Tibial nerve (tissue), 4 donors: ENCODE results near the gene FZD7. TPM values are rescaled to one million over a fixed set of nuclear protein-coding genes. Genes with fewer than 3 reads are reported as not detected.
A peak's percentile ranks its signal among the peaks of the same experiment; 100 is the strongest.

ENCODE experiments used
- DNase-seq, 2 donors: peaks; one replicate each; pipeline ENCODE4 v3.0.0-alpha.2; 2019; ENCODE audit warnings: low spot score in 2 of 2
- H3K27ac ChIP-seq, 4 donors: fragments of 200-600 bp; sonication (generic) in 3 of 4; one replicate each; pipeline ENCODE4 v1.5.1; 2017 to 2019; ENCODE audit warnings: mild to moderate bottlenecking in 1 of 4
- H3K27me3 ChIP-seq, 2 donors: fragments of 200-600 bp; sonication (generic) in 1 of 2; one replicate each; pipeline versions ENCODE4 v1.5.1 to v1.6.0; 2017 to 2019
- H3K36me3 ChIP-seq, 3 donors: fragments of 200-600 bp; sonication (generic); one replicate each; pipeline ENCODE4 v1.5.1; 2018 to 2019
- H3K4me1 ChIP-seq, 4 donors: fragments of 200-600 bp; sonication (generic) in 3 of 4; one replicate each; pipeline ENCODE4 v1.5.1; 2017 to 2019
- H3K4me3 ChIP-seq, 4 donors: fragments of 200-600 bp; sonication (generic) in 3 of 4; one replicate each; pipeline ENCODE4 v1.5.1; 2017 to 2019; ENCODE audit warnings: mild to moderate bottlenecking in 1 of 4, moderate library complexity in 1 of 4
- H3K9me3 ChIP-seq, 4 donors: fragments of 200-600 bp; sonication (generic) in 3 of 4; one replicate each; pipeline ENCODE4 v1.5.1; 2017 to 2019
- EP300 ChIP-seq, 2 donors: sonication (generic); formaldehyde crosslinking; IDR thresholded peaks; one replicate each; pipeline ENCODE4 v1.6.1; 2017; ENCODE audit warnings: antibody characterized with exemption in 2 of 2, mild to moderate bottlenecking in 1 of 2
- POLR2A ChIP-seq, 2 donors: fragments of 450-650 bp; IDR thresholded peaks; one replicate each; pipeline ENCODE4 v1.6.1; 2017; ENCODE audit warnings: antibody characterized with exemption in 2 of 2, mild to moderate bottlenecking in 2 of 2, moderate library complexity in 2 of 2
- WGBS, 2 donors: methylation state at CpG; one replicate each; pipeline ENCODE4 v1.1.5; 2018; 5-methylcytosine and 5-hydroxymethylcytosine counted together
- total RNA-seq, 4 donors: library from RNA; depleted of rRNA; stranded (reverse); fragments of >200 nt; gene quantifications; one replicate each; pipeline ENCODE4 v1.1.0, GENCODE V29; 2016
- TF ChIP-seq, protein P1 (sequence below), 5 experiments: fragments of 200-600 bp in 3 of 5; fragments of 450-650 bp in 2 of 5; sonication (generic) in 3 of 5; IDR thresholded peaks; one replicate each; pipeline ENCODE4 v1.5.1; 2016 to 2019; ENCODE audit warnings: antibody characterized with exemption in 5 of 5, mild to moderate bottlenecking in 3 of 5, moderate library complexity in 2 of 5

The FZD7 gene
- total RNA-seq, 4 donors from 2014 or later = 7.2 to 14.2 (median 11.1) TPM

DNA sequence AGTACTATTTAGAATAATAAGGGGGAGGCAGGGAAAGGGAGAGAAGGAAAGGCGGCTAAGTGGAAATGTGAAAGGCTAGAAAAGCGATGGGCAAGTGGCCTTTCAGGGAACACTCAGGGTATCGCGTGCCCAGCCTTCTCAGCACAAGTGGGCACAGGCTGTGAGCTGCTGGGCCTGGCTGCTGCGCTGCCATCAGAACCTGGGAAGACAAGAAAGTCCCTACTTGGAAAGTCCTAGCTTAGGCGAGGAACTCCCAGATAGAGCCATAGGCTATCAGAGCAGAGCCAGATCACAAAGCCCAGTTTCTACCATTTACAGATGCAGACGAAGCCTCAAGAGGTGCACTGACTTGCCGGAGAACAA, 9.8 kb upstream of the FZD7 start:
- H3K36me3 ChIP-seq = no peaks in the 10 kb centered on the region
- H3K4me1 ChIP-seq = no peaks in the 10 kb centered on the region
- H3K27me3 ChIP-seq = no peaks in the 10 kb centered on the region
- no peak overlapping the region for H3K27ac ChIP-seq
- 83 to 89% methylated on average over 8 of the region's 8 CpGs for WGBS, 2 donors
- H3K4me3 ChIP-seq = no peak overlapping the region
- DNase-seq = no peak
- H3K9me3 ChIP-seq = no peaks in the 10 kb centered on the region
- TF ChIP-seq, protein P1, sequence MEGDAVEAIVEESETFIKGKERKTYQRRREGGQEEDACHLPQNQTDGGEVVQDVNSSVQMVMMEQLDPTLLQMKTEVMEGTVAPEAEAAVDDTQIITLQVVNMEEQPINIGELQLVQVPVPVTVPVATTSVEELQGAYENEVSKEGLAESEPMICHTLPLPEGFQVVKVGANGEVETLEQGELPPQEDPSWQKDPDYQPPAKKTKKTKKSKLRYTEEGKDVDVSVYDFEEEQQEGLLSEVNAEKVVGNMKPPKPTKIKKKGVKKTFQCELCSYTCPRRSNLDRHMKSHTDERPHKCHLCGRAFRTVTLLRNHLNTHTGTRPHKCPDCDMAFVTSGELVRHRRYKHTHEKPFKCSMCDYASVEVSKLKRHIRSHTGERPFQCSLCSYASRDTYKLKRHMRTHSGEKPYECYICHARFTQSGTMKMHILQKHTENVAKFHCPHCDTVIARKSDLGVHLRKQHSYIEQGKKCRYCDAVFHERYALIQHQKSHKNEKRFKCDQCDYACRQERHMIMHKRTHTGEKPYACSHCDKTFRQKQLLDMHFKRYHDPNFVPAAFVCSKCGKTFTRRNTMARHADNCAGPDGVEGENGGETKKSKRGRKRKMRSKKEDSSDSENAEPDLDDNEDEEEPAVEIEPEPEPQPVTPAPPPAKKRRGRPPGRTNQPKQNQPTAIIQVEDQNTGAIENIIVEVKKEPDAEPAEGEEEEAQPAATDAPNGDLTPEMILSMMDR (IDR thresholded peaks at IDR 0.05) = no peak
- no peak for TF ChIP-seq POLR2A (IDR thresholded peaks at IDR 0.05)
- no peak for TF ChIP-seq EP300 (IDR thresholded peaks at IDR 0.05)

DNA sequence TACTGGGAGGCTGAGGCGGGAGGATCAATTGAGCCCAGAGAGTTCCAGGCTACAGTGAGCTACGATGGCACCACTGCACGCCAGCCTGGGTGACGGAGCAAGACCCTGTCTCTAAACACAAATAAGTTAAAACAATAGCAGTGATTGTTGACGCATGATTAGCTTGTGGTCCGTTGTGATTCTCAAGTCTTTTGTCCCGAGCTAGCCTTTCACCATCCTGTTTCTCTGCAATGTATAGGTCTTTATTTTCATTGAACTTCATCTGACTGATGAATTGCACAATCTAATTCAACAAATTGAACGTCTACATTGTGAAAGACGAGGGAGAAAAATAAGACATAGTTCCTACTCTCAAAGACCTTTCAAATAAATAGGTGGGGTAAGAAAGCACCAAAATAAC, 8.8 kb upstream of the FZD7 start:
- Histone ChIP-seq H3K4me3 (no peak overlapping the region), H3K27ac (no peak overlapping the region), H3K36me3 (no peaks in the 10 kb centered on the region), H3K4me1 (no peaks in the 10 kb centered on the region), H3K27me3 (no peaks in the 10 kb centered on the region), H3K9me3 (no peaks in the 10 kb centered on the region)
- DNase-seq = no peak
- TF ChIP-seq EP300 (IDR thresholded peaks at IDR 0.05) = no peak
- no peak for TF ChIP-seq POLR2A (IDR thresholded peaks at IDR 0.05)
- TF ChIP-seq, protein P1 (IDR thresholded peaks at IDR 0.05) = no peak
- 58 to 62% methylated on average over 9 of the region's 9 CpGs for WGBS, 2 donors

DNA sequence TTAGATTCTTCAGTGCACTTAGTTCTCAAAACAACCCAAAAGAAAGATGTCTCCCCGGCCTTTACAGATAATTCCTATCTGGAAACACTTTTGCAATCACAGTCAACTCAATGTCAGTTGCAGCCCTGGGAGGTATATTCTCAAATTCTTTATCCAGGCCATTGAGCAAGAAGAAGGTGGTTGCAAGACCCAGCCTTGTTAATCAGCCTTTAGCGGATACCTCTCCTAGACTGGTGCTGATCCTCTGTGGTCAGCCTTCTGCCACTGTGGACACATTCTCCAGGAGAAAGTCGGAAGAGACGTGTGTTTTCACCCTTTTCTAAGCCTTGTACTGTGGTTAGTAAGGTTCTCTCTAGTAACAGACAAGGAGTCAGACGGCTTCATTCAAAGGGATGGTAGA, 7.8 kb upstream of the FZD7 start:
- peaks cover 0 to 6% (median 0%) of the 10 kb centered on the region in 4 donors for H3K4me1 ChIP-seq
- H3K4me3 ChIP-seq = no peak overlapping the region
- DNase-seq = no peak
- no peaks in the 10 kb centered on the region for H3K36me3 ChIP-seq
- H3K27me3 ChIP-seq = no peaks in the 10 kb centered on the region
- no peaks in the 10 kb centered on the region for H3K9me3 ChIP-seq
- 89 to 97% methylated on average over 5 of the region's 5 CpGs for WGBS, 2 donors
- TF ChIP-seq EP300 (IDR thresholded peaks at IDR 0.05) = no peak
- TF ChIP-seq, protein P1 (IDR thresholded peaks at IDR 0.05) = no peak
- no peak for TF ChIP-seq POLR2A (IDR thresholded peaks at IDR 0.05)
- no peak overlapping the region for H3K27ac ChIP-seq

DNA sequence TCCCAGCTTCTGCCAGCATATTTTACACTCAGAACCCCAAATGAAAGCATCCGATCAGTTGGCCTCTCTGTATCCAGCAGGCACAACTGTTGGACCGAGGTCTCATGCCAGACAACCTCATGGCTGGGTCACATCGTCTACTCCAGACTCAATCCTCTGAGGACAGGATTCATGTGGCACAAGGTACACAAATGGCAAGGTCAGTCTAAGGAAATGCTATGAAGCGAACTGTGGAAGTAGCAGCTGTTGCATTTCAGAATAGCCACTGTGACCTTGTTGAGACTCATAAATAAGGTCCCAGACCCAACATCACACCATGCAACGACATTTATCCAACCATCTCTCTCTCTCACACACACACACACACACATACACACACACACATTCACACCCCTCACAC, 7.1 kb upstream of the FZD7 start:
- TF ChIP-seq, protein P1 (IDR thresholded peaks at IDR 0.05) = no peak
- TF ChIP-seq EP300 (IDR thresholded peaks at IDR 0.05) (no peak), POLR2A (IDR thresholded peaks at IDR 0.05) (no peak)
- no peaks in the 10 kb centered on the region for H3K9me3 ChIP-seq
- H3K27ac ChIP-seq = no peak overlapping the region
- peaks cover 0 to 12% (median 0%) of the 10 kb centered on the region in 4 donors for H3K4me1 ChIP-seq
- no peaks in the 10 kb centered on the region for H3K27me3 ChIP-seq
- no peak overlapping the region for H3K4me3 ChIP-seq
- H3K36me3 ChIP-seq = no peaks in the 10 kb centered on the region
- 89 to 93% methylated on average over 5 of the region's 5 CpGs for WGBS, 2 donors
- no peak for DNase-seq

GRCh38 chr2:202030691-202031090, 3.0 kb upstream of the FZD7 start:
- no peak for TF ChIP-seq EP300 (IDR thresholded peaks at IDR 0.05)
- no peak for TF ChIP-seq POLR2A (IDR thresholded peaks at IDR 0.05)
- TF ChIP-seq, protein P1 (IDR thresholded peaks at IDR 0.05) = no peak
- Histone ChIP-seq H3K4me3 (no peak overlapping the region), H3K4me1 (peaks cover 0 to 37% (median 10%) of the 10 kb centered on the region in 4 donors), H3K27me3 (no peaks in the 10 kb centered on the region), H3K9me3 (no peaks in the 10 kb centered on the region), H3K27ac (peak overlapping the region in 2 of 4 donors; percentile 22 to 95), H3K36me3 (peaks cover 0 to under 1% (median 0%) of the 10 kb centered on the region in 3 donors)
- 41 to 52% methylated on average over 4 of the region's 4 CpGs for WGBS, 2 donors
- DNase-seq = no peak
